PFSK-1 (cell line): ENCODE results near the gene DAB2IP.

Experiments
- FOXP2 ChIP-seq: optimal IDR thresholded peaks from 2 replicates; pipeline ENCODE3; 2011; ENCODE audit warnings: borderline replicate concordance, control low read depth, inconsistent platforms; ENCODE audit not compliant: insufficient read depth; ENCODE audit errors: extremely low read length, extremely low read depth
- POLR2AphosphoS5 ChIP-seq: IDR thresholded peaks from 2 replicates; pipeline ENCODE4 v1.6.1; 2012; ENCODE audit warnings: low read depth, mild to moderate bottlenecking, control low read depth, low read length, moderate library complexity
- REST ChIP-seq, 2 experiments: IDR thresholded peaks; 2 replicates each; pipeline versions ENCODE4 v1.6.1 to v1.8.0; 2011 to 2012; ENCODE audit warnings: low read depth in 2 of 2, low read length in 2 of 2, control low read depth in 1 of 2, inconsistent platforms in 1 of 2, mild to moderate bottlenecking in 1 of 2, moderate library complexity in 1 of 2; ENCODE audit not compliant: insufficient read depth in 1 of 2
- SIN3A ChIP-seq: IDR thresholded peaks from 2 replicates; pipeline ENCODE4 v1.6.1; 2012; ENCODE audit warnings: mild to moderate bottlenecking, low read length, moderate library complexity, borderline replicate concordance; ENCODE audit not compliant: insufficient read depth
- TAF1 ChIP-seq: IDR thresholded peaks from 2 replicates; pipeline ENCODE4 v1.6.1; 2012; ENCODE audit warnings: low read length, control low read depth, borderline replicate concordance; ENCODE audit not compliant: insufficient read depth

The DAB2IP gene

GRCh38 chr9:121811140-121811539, 159.7 kb downstream of the DAB2IP start:
- TF ChIP-seq FOXP2 (no peak), SIN3A (no peak), REST (IDR thresholded peaks at IDR 0.05; ENCODE audit: insufficient read depth in 1 of 2, low read depth in 2 of 2, low read length in 2 of 2) (no peak), POLR2AphosphoS5 (no peak), TAF1 (no peak)

GRCh38 chr9:121811751-121812150, 160.3 kb downstream of the DAB2IP start:
- TF ChIP-seq SIN3A (no peak), FOXP2 (no peak), POLR2AphosphoS5 (no peak), TAF1 (no peak), REST (IDR thresholded peaks at IDR 0.05; ENCODE audit: insufficient read depth in 1 of 2, low read depth in 2 of 2, low read length in 2 of 2) (no peak)

GRCh38 chr9:121812159-121812735, 160.8 kb downstream of the DAB2IP start:
- TF ChIP-seq REST (IDR thresholded peaks at IDR 0.05; ENCODE audit: insufficient read depth in 1 of 2, low read depth in 2 of 2, low read length in 2 of 2) (no peak), FOXP2 (no peak)

GRCh38 chr9:121813519-121814210, 162.2 kb downstream of the DAB2IP start:
- no peak for TF ChIP-seq FOXP2
- TF ChIP-seq REST (IDR thresholded peaks at IDR 0.05; ENCODE audit: insufficient read depth in 1 of 2, low read depth in 2 of 2, low read length in 2 of 2), result no peak
- no peak for TF ChIP-seq SIN3A
- no peak for TF ChIP-seq POLR2AphosphoS5
- TF ChIP-seq TAF1, result no peak

- TF ChIP-seq SIN3A (no peak), TAF1 (no peak), FOXP2 (no peak), POLR2AphosphoS5 (no peak), REST (IDR thresholded peaks at IDR 0.05; ENCODE audit: insufficient read depth in 1 of 2, low read depth in 2 of 2, low read length in 2 of 2) (no peak)
Observed at GRCh38 chr9:121814594-121814993, 163.2 kb downstream of the DAB2IP start.
